ENCODE data around the gene CAMK2D. TPM values are rescaled to one million over a fixed set of nuclear protein-coding genes. Genes with fewer than 3 reads are reported as not detected.

The CAMK2D gene
- total RNA-seq, 1 donor: 207 TPM

DNA sequence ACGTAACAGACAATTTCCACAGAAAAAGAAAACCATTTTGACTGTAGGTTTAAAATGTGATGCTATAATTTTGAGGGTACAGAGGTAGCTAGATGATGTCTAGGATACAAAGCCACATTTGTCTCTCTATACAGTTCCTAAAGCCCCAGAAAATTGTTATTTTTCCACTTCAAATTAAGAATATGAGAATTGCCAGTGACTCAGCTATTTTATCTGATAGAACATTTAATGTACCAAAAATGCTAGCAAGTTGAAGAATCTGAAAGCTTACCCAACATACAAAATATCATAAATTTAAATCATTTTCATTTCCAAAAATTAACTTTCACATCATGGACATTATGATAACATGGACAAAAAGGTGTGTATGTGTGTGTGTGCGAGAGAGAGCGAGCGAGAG lies 148.0 kb downstream of the CAMK2D start:
- no peaks in the 10 kb centered on the region for H3K27me3 ChIP-seq (ENCODE audit: insufficient read depth, low read length)
- H3K27ac ChIP-seq (ENCODE audit: low read depth, low read length): peak overlapping the region; percentile 47
- H2AFZ ChIP-seq (ENCODE audit: low read length): no peak overlapping the region
- H3K9me3 ChIP-seq (ENCODE audit: low read depth, low read length): no peaks in the 10 kb centered on the region
- DNase-seq (ENCODE audit: insufficient read length, low spot score, missing footprints): no peak
- H3K4me2 ChIP-seq (ENCODE audit: insufficient read depth, low read length): peak overlapping the region; percentile 23
- peaks cover 13% of the 10 kb centered on the region for H3K4me1 ChIP-seq (ENCODE audit: insufficient read depth, low read length)
- TF ChIP-seq, protein P1, sequence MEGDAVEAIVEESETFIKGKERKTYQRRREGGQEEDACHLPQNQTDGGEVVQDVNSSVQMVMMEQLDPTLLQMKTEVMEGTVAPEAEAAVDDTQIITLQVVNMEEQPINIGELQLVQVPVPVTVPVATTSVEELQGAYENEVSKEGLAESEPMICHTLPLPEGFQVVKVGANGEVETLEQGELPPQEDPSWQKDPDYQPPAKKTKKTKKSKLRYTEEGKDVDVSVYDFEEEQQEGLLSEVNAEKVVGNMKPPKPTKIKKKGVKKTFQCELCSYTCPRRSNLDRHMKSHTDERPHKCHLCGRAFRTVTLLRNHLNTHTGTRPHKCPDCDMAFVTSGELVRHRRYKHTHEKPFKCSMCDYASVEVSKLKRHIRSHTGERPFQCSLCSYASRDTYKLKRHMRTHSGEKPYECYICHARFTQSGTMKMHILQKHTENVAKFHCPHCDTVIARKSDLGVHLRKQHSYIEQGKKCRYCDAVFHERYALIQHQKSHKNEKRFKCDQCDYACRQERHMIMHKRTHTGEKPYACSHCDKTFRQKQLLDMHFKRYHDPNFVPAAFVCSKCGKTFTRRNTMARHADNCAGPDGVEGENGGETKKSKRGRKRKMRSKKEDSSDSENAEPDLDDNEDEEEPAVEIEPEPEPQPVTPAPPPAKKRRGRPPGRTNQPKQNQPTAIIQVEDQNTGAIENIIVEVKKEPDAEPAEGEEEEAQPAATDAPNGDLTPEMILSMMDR (IDR thresholded peaks at IDR 0.05; ENCODE audit: extremely low read depth, low read depth, low read length): no peak
- H4K20me1 ChIP-seq (ENCODE audit: insufficient read depth, low read length): peaks cover 6% of the 10 kb centered on the region
- no peaks in the 10 kb centered on the region for H3K36me3 ChIP-seq (ENCODE audit: insufficient read depth, low read length)
- no peak overlapping the region for H3K4me3 ChIP-seq (ENCODE audit: insufficient read depth, low read length)
- H3K79me2 ChIP-seq (ENCODE audit: insufficient read depth, low read length): peaks cover 70% of the 10 kb centered on the region

GRCh38 chr4:113610537-113610936 lies 151.0 kb downstream of the CAMK2D start:
- H3K9me3 ChIP-seq (ENCODE audit: low read depth, low read length): no peaks in the 10 kb centered on the region
- no peaks in the 10 kb centered on the region for H4K20me1 ChIP-seq (ENCODE audit: insufficient read depth, low read length)
- no peaks in the 10 kb centered on the region for H3K27me3 ChIP-seq (ENCODE audit: insufficient read depth, low read length)
- peaks cover 13% of the 10 kb centered on the region for H3K4me1 ChIP-seq (ENCODE audit: insufficient read depth, low read length)
- H3K27ac ChIP-seq (ENCODE audit: low read depth, low read length): no peak overlapping the region
- no peak for DNase-seq (ENCODE audit: insufficient read length, low spot score, missing footprints)
- H2AFZ ChIP-seq (ENCODE audit: low read length): no peak overlapping the region
- peaks cover 9% of the 10 kb centered on the region for H3K36me3 ChIP-seq (ENCODE audit: insufficient read depth, low read length)
- H3K79me2 ChIP-seq (ENCODE audit: insufficient read depth, low read length): peaks cover 80% of the 10 kb centered on the region
- TF ChIP-seq, protein P1 (IDR thresholded peaks at IDR 0.05; ENCODE audit: extremely low read depth, low read depth, low read length): no peak
- H3K4me2 ChIP-seq (ENCODE audit: insufficient read depth, low read length): no peak overlapping the region
- H3K4me3 ChIP-seq (ENCODE audit: insufficient read depth, low read length): no peak overlapping the region

DNA sequence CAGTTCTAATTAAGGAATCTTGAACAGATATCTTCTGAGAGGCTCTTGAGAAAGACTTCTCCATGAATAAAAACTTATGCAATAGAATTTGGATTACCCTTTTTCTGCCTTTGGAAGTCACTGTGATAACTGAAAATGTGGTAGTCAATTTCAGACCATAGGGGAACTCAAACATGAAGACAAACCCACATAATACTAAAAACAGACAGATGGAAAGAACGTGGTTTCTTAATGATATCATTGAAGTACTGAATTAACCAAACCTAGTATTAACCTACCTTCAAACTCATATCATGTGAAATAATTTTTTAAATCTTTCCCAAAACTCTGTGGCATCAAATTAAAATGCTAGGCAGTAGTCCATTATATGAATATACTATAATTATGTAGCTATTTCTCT lies 153.5 kb downstream of the CAMK2D start:
- TF ChIP-seq, protein P1 (IDR thresholded peaks at IDR 0.05; ENCODE audit: extremely low read depth, low read depth, low read length): no peak
- DNase-seq (ENCODE audit: insufficient read length, low spot score, missing footprints): no peak
- H3K79me2 ChIP-seq (ENCODE audit: insufficient read depth, low read length): peaks cover 65% of the 10 kb centered on the region

DNA sequence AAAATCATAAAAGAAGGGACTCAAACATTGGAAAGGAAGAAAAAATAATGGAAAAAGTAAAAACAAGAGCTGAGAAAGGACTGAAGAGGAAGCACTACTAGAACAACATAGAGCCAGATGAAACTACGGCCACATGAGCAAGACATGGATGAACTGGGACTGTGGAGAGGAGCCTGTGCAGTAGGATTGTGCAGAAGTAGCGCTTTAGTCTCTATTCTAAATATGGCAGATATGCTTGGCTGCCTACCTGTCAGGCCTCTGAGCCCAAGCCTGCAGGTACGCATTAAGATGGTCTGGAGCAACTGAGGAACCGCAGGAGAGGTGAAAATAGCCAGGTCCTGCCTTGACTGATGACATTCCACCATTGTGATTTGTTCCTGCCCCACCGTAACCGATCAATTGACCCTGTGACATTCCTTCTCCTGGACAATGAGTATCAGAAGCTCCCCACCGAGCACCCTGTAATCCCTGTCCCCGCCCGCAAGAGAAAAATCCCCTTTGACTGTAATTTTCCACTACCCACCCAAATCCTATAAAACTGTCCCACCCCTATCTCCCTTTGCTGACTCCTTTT lies 154.3 kb downstream of the CAMK2D start:
- Histone ChIP-seq H4K20me1 (ENCODE audit: insufficient read depth, low read length) (no peaks in the 10 kb centered on the region), H3K4me1 (ENCODE audit: insufficient read depth, low read length) (peaks cover 18% of the 10 kb centered on the region), H3K36me3 (ENCODE audit: insufficient read depth, low read length) (peaks cover 13% of the 10 kb centered on the region), H3K4me2 (ENCODE audit: insufficient read depth, low read length) (no peak overlapping the region), H3K4me3 (ENCODE audit: insufficient read depth, low read length) (no peak overlapping the region), H3K79me2 (ENCODE audit: insufficient read depth, low read length) (peaks cover 65% of the 10 kb centered on the region), H2AFZ (ENCODE audit: low read length) (no peak overlapping the region), H3K9me3 (ENCODE audit: low read depth, low read length) (no peaks in the 10 kb centered on the region), H3K27me3 (ENCODE audit: insufficient read depth, low read length) (no peaks in the 10 kb centered on the region), H3K27ac (ENCODE audit: low read depth, low read length) (no peak overlapping the region)
- TF ChIP-seq, protein P1 (IDR thresholded peaks at IDR 0.05; ENCODE audit: extremely low read depth, low read depth, low read length): no peak
- DNase-seq (ENCODE audit: insufficient read length, low spot score, missing footprints): no peak

More for the DNA sequence above, 153.5 kb downstream of the CAMK2D start:
- Histone ChIP-seq H3K27ac (ENCODE audit: low read depth, low read length) (no peak overlapping the region), H3K4me3 (ENCODE audit: insufficient read depth, low read length) (no peak overlapping the region), H4K20me1 (ENCODE audit: insufficient read depth, low read length) (no peaks in the 10 kb centered on the region), H3K36me3 (ENCODE audit: insufficient read depth, low read length) (peaks cover 9% of the 10 kb centered on the region), H2AFZ (ENCODE audit: low read length) (no peak overlapping the region), H3K4me1 (ENCODE audit: insufficient read depth, low read length) (peaks cover 19% of the 10 kb centered on the region), H3K4me2 (ENCODE audit: insufficient read depth, low read length) (no peak overlapping the region), H3K27me3 (ENCODE audit: insufficient read depth, low read length) (no peaks in the 10 kb centered on the region), H3K9me3 (ENCODE audit: low read depth, low read length) (no peaks in the 10 kb centered on the region)

All from osteoblast (primary cell).